Subcutaneous abdominal adipose tissue (tissue), 5 donors: ENCODE measurements around the gene GPR157.

Experiments
- H3K27ac ChIP-seq: one replicate; pipeline ENCODE4 v1.7.0; 2013; ENCODE audit warnings: low read depth, mild to moderate bottlenecking, inconsistent platforms, low read length, moderate library complexity
- H3K27me3 ChIP-seq, 5 donors: one replicate each; pipeline ENCODE4 v1.7.0; 2013; ENCODE audit warnings: low read length in 5 of 5, inconsistent platforms in 1 of 5; ENCODE audit not compliant: control insufficient read depth in 5 of 5, insufficient read depth in 4 of 5
- H3K36me3 ChIP-seq, 5 donors: one replicate each; pipeline ENCODE4 v1.7.0; 2013; ENCODE audit warnings: low read length in 5 of 5; ENCODE audit not compliant: control insufficient read depth in 5 of 5, insufficient read depth in 5 of 5
- H3K4me1 ChIP-seq, 5 donors: one replicate each; pipeline ENCODE4 v1.7.0; 2013; ENCODE audit warnings: low read length in 5 of 5, mild to moderate bottlenecking in 3 of 5, moderate library complexity in 1 of 5; ENCODE audit not compliant: control insufficient read depth in 5 of 5, insufficient read depth in 5 of 5
- H3K4me3 ChIP-seq, 5 donors: one replicate each; pipeline ENCODE4 v1.7.0; 2013; ENCODE audit warnings: low read length in 5 of 5, low read depth in 1 of 5
- H3K9ac ChIP-seq, 5 donors: one replicate each; pipeline ENCODE4 v1.7.0; 2013; ENCODE audit warnings: low read length in 5 of 5, mild to moderate bottlenecking in 4 of 5, moderate library complexity in 3 of 5
- H3K9me3 ChIP-seq, 5 donors: one replicate each; pipeline ENCODE4 v1.7.0; 2013; ENCODE audit warnings: low read length in 5 of 5; ENCODE audit not compliant: control insufficient read depth in 5 of 5
- donor health status: healthy.
- donor health status: healthy.
- donor health status: healthy.
- donor health status: healthy.
- donor health status: healthy.

The GPR157 gene

GRCh38 chr1:9080705-9081291 lies 48.1 kb downstream of the GPR157 start:
- Histone ChIP-seq H3K9me3 (no peaks in the 10 kb centered on the region), H3K36me3 (no peaks in the 10 kb centered on the region), H3K9ac (no peak overlapping the region), H3K4me1 (peaks cover 0 to 18% (median 6%) of the 10 kb centered on the region in 5 donors), H3K4me3 (no peak overlapping the region), H3K27me3 (peaks cover 0 to 4% (median 0%) of the 10 kb centered on the region in 5 donors), H3K27ac (no peak overlapping the region)

DNA sequence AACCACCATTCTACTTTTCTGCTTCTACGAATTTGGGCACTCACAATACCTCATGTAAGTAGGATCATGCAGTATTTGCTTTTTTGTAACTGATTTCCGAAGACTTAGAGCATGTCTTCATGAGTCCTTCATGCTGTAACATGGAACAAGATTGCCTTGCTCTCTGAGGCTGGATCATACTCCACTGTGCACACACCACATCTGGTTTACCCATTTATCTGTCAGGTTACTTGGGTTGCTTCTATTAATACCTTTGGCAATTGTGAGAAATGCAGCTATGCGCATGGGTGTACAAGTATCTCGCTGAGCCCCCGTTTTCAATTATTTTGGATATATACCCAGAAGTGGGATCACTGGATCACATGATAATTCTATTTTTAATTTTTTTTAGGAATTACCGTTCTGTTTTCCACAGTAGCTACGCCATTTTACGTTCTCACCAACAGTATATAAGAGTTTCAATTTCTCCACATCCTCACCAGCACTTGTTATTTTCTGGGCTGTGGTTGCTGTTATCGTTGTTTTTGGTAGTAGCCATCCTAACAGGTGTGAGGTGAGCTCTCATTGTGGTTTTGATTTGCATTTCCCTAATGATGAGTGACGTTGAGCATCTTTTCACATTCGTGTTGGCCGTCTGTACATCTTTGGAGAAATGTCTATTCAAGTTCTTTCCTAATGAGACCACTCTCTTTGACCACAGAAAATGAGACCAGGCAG lies 48.8 kb downstream of the GPR157 start:
- H3K9me3 ChIP-seq: no peaks in the 10 kb centered on the region
- no peak overlapping the region for H3K27ac ChIP-seq
- H3K36me3 ChIP-seq: no peaks in the 10 kb centered on the region
- peaks cover 0 to 16% (median 6%) of the 10 kb centered on the region in 5 donors for H3K4me1 ChIP-seq
- no peak overlapping the region for H3K4me3 ChIP-seq
- H3K27me3 ChIP-seq: peaks cover 0 to 4% (median 0%) of the 10 kb centered on the region in 5 donors
- no peak overlapping the region for H3K9ac ChIP-seq

- Histone ChIP-seq H3K9me3 (no peaks in the 10 kb centered on the region), H3K27me3 (peaks cover 0 to 4% (median 0%) of the 10 kb centered on the region in 5 donors), H3K36me3 (no peaks in the 10 kb centered on the region), H3K4me3 (no peak overlapping the region), H3K4me1 (peaks cover 0 to 9% (median 5%) of the 10 kb centered on the region in 5 donors), H3K9ac (no peak overlapping the region), H3K27ac (no peak overlapping the region)
Measured at GRCh38 chr1:9078752-9079500, 50.0 kb downstream of the GPR157 start.

GRCh38 chr1:9078015-9078751 lies 50.7 kb downstream of the GPR157 start:
- Histone ChIP-seq H3K27me3 (peaks cover 0 to 4% (median 0%) of the 10 kb centered on the region in 5 donors), H3K4me3 (no peak overlapping the region), H3K27ac (no peak overlapping the region), H3K36me3 (no peaks in the 10 kb centered on the region), H3K4me1 (peaks cover 0 to 9% (median 5%) of the 10 kb centered on the region in 5 donors), H3K9me3 (no peaks in the 10 kb centered on the region), H3K9ac (no peak overlapping the region)

GRCh38 chr1:9075022-9075421 lies 53.9 kb downstream of the GPR157 start:
- Histone ChIP-seq H3K9me3 (no peaks in the 10 kb centered on the region), H3K4me1 (peaks cover 0 to 7% (median 2%) of the 10 kb centered on the region in 5 donors), H3K36me3 (no peaks in the 10 kb centered on the region), H3K27ac (no peak overlapping the region), H3K27me3 (peaks cover 0 to 4% (median 0%) of the 10 kb centered on the region in 5 donors), H3K9ac (no peak overlapping the region), H3K4me3 (no peak overlapping the region)

GRCh38 chr1:9073143-9073542 lies 55.8 kb downstream of the GPR157 start:
- H3K27ac ChIP-seq: no peak overlapping the region
- no peaks in the 10 kb centered on the region for H3K27me3 ChIP-seq
- no peaks in the 10 kb centered on the region for H3K36me3 ChIP-seq
- no peak overlapping the region for H3K4me3 ChIP-seq
- peaks cover 0 to 26% (median 18%) of the 10 kb centered on the region in 5 donors for H3K4me1 ChIP-seq
- H3K9me3 ChIP-seq: no peaks in the 10 kb centered on the region
- no peak overlapping the region for H3K9ac ChIP-seq

DNA sequence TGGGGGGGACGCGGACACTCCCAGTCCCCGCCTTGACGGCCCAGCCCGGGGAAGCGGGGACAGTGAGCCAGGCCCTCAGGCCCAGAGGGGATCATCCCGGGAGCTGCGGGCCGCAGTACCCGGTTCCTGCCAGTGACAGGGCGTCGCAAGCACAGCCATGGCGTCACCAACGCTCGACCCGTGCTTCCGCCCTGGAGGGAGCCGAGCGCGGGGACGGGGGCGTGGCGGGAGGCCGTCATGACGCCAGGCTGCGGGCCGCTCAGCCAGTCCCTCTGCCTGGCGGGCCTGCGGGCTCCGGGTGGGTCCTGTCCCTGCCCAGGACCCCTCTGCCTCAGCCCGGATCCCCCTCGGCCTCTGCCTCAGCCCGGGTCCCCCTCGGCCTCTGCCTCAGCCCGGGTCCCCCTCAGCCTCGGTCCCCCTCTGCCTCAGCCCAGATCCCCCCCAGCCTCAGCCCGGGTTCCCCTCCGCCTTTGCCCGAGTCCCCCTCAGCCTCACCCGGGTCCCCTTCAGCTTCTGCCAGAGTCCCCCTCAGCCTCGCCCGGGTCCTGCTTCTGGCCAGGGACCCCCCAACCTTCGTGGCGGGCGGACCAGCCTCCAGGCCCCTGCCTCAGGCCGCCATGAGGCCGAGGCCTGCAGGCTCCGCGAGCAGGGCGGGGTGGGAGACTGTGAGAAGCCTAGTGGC lies 57.2 kb downstream of the GPR157 start:
- Histone ChIP-seq H3K9ac (no peak overlapping the region), H3K27ac (no peak overlapping the region), H3K4me1 (peaks cover 4 to 38% (median 28%) of the 10 kb centered on the region in 5 donors)

DNA sequence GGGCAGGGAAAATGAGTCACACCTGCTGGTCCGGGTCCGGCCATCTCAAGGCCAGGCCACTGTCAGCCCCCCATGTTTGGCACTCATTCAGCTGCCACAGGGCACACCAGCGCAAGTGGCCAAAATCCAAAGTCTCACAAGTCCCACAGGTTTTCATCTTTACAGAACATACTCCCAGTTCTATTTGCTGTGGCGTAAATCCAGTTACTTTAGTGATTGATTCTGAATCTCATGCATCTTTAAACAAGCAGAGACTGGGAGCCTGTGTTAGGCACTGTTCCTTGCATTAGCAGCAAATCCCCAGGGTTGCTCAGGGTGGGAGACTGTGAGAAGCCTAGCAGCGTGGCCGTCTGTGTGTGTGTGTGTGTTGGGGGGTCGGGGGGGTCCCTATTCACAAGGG lies 58.4 kb downstream of the GPR157 start:
- Histone ChIP-seq H3K4me3 (no peak overlapping the region), H3K27ac (peak overlapping the region; percentile 91), H3K9ac (peak overlapping the region in 1 of 5 donors; percentile 65), H3K9me3 (no peaks in the 10 kb centered on the region), H3K36me3 (no peaks in the 10 kb centered on the region), H3K4me1 (peaks cover 7 to 50% (median 39%) of the 10 kb centered on the region in 5 donors), H3K27me3 (no peaks in the 10 kb centered on the region)

More for the DNA sequence above, 57.2 kb downstream of the GPR157 start:
- H3K27me3 ChIP-seq: no peaks in the 10 kb centered on the region
- no peaks in the 10 kb centered on the region for H3K36me3 ChIP-seq
- no peak overlapping the region for H3K4me3 ChIP-seq
- H3K9me3 ChIP-seq: no peaks in the 10 kb centered on the region

- H3K4me1 ChIP-seq: peaks cover 7 to 60% (median 47%) of the 10 kb centered on the region in 5 donors
- H3K27ac ChIP-seq: peak within 1 kb of the TSS; percentile 91
- H3K9me3 ChIP-seq: no peaks in the 10 kb centered on the region
- H3K4me3 ChIP-seq: peak within 1 kb of the TSS in 4 of 5 donors; percentile 17 to 55 (median 52)
- H3K9ac ChIP-seq: peak within 1 kb of the TSS; percentile 0 to 65 (median 40)
- H3K27me3 ChIP-seq: no peaks in the 10 kb centered on the region
- no peaks in the 10 kb centered on the region for H3K36me3 ChIP-seq
Measured at GRCh38 chr1:9069326-9070100, 59.4 kb downstream of the GPR157 start, which contains the start of gene SLC2A5. SLC2A5 (minus strand) TSS chr1:9069635; CDS start chr1:9069536, 99 bp downstream.
